IMR-90 (cell line): ENCODE measurements around the gene CLEC16A. TPM values are rescaled to one million over a fixed set of nuclear protein-coding genes. Genes with fewer than 3 reads are reported as not detected.

Experiments used
- ATAC-seq: fragments of 200-7000 bp; cut with Tn5 transposase; 2 replicates; pipeline ENCODE4 v1.9.1; 2020; ENCODE audit warnings: low read depth, mild to moderate bottlenecking, moderate library complexity
- BruUV-seq: library from RNA; stranded (reverse); fragments of 400-500 nt; replicated peaks from 2 replicates; lab custom pipeline; 2021; lab: Mats Ljungman, UMichigan
- CTCF ChIA-PET: fragments of 300-600 bp; formaldehyde crosslinking; extraction: SDS; loops from one replicate; lab custom pipeline; 2021; ENCODE audit warnings: antibody characterized with exemption; lab: Yijun Ruan, JAX
- POLR2A ChIA-PET: fragments of 300-600 bp; sonication (Branson Sonifier 250); formaldehyde crosslinking; loops from one replicate; lab custom pipeline; 2022; ENCODE audit warnings: antibody characterized with exemption; ENCODE audit not compliant: unreplicated experiment; lab: Charles Lee
- DNase-seq: peaks from one replicate; pipeline ENCODE4 v3.0.0; 2013
- H2AFZ ChIP-seq: replicated peaks from 2 replicates; pipeline ENCODE3; 2013; ENCODE audit warnings: low read length, mild to moderate bottlenecking; ENCODE audit not compliant: poor library complexity
- H2AK5ac ChIP-seq: 2 replicates; pipeline ENCODE4 v1.6.1; 2013; ENCODE audit warnings: low read depth, low read length, inconsistent platforms
- H2AK9ac ChIP-seq: replicated peaks from 2 replicates; pipeline ENCODE3; 2013; ENCODE audit warnings: mild to moderate bottlenecking, low read depth, low read length, moderate library complexity; ENCODE audit not compliant: poor library complexity
- H2BK120ac ChIP-seq: 2 replicates; pipeline ENCODE4 v1.6.1; 2013; ENCODE audit warnings: low read depth, low read length, inconsistent platforms
- H2BK15ac ChIP-seq: 3 replicates; pipeline ENCODE4 v1.6.1; 2013; ENCODE audit warnings: low read depth, low read length, inconsistent platforms
- H2BK20ac ChIP-seq: 2 replicates; pipeline ENCODE4 v1.6.1; 2013; ENCODE audit warnings: low read depth, mild to moderate bottlenecking, inconsistent platforms, low read length, moderate library complexity
- H2BK5ac ChIP-seq: 2 replicates; pipeline ENCODE4 v1.6.1; 2013; ENCODE audit warnings: mild to moderate bottlenecking, low read depth, low read length, inconsistent platforms; ENCODE audit not compliant: poor library complexity, severe bottlenecking
- H3K14ac ChIP-seq: replicated peaks from 2 replicates; pipeline ENCODE4 v1.6.1; 2013; ENCODE audit warnings: low read depth, low read length, inconsistent platforms
- H3K18ac ChIP-seq: 2 replicates; pipeline ENCODE4 v1.6.1; 2013; ENCODE audit warnings: low read depth, low read length, control low read depth
- H3K23ac ChIP-seq: 2 replicates; pipeline ENCODE4 v1.6.1; 2013; ENCODE audit warnings: low read depth, low read length, inconsistent platforms
- H3K27ac ChIP-seq: 2 replicates; pipeline ENCODE4 v1.5.1; 2013; ENCODE audit warnings: mild to moderate bottlenecking, control low read depth, low read length; ENCODE audit not compliant: insufficient read depth
- H3K27me3 ChIP-seq: 2 replicates; pipeline ENCODE4 v1.6.1; 2013; ENCODE audit warnings: low read length; ENCODE audit not compliant: control insufficient read depth, insufficient read depth
- H3K36me3 ChIP-seq: 2 replicates; pipeline ENCODE4 v1.6.1; 2013; ENCODE audit warnings: low read length, mixed read lengths; ENCODE audit not compliant: control insufficient read depth, insufficient read depth
- H3K4ac ChIP-seq: 2 replicates; pipeline ENCODE4 v1.6.1; 2013; ENCODE audit warnings: low read depth, low read length, inconsistent platforms
- H3K4me1 ChIP-seq: 2 replicates; pipeline ENCODE4 v1.6.1; 2013; ENCODE audit warnings: low read length, mixed read lengths; ENCODE audit not compliant: control insufficient read depth, insufficient read depth
- H3K4me2 ChIP-seq: 2 replicates; pipeline ENCODE4 v1.6.1; 2013; ENCODE audit warnings: low read depth, mild to moderate bottlenecking, control low read depth, low read length, moderate library complexity
- H3K4me3 ChIP-seq: 2 replicates; pipeline ENCODE4 v1.5.1; 2013; ENCODE audit warnings: low read depth, mild to moderate bottlenecking, control low read depth, low read length, moderate library complexity; ENCODE audit not compliant: insufficient read depth
- H3K56ac ChIP-seq: 2 replicates; pipeline ENCODE4 v1.6.1; 2013; ENCODE audit warnings: low read length, inconsistent platforms; ENCODE audit not compliant: insufficient read depth; ENCODE audit errors: extremely low read depth
- H3K79me1 ChIP-seq, 2 experiments: 2 replicates each; pipeline ENCODE4 v1.6.1; 2013; ENCODE audit warnings: low read length in 2 of 2, inconsistent platforms in 1 of 2, low read depth in 1 of 2
- H3K9ac ChIP-seq: 2 replicates; pipeline ENCODE4 v1.6.1; 2013; ENCODE audit warnings: low read depth, low read length, control low read depth
- H3K9me1 ChIP-seq: 2 replicates; pipeline ENCODE4 v1.6.1; 2013; ENCODE audit warnings: low read length, inconsistent platforms; ENCODE audit not compliant: insufficient read depth
- H3K9me3 ChIP-seq: 2 replicates; pipeline ENCODE4 v1.6.1; 2013; ENCODE audit warnings: low read length; ENCODE audit not compliant: control insufficient read depth, insufficient read depth
- H4K20me1 ChIP-seq: 2 replicates; pipeline ENCODE4 v1.6.1; 2013; ENCODE audit warnings: low read length, inconsistent platforms; ENCODE audit not compliant: insufficient read depth
- H4K5ac ChIP-seq: 2 replicates; pipeline ENCODE4 v1.6.1; 2013; ENCODE audit warnings: mild to moderate bottlenecking, low read depth, low read length, control low read depth
- H4K8ac ChIP-seq, 2 experiments: 2 replicates each; pipeline ENCODE4 v1.6.1; 2013; ENCODE audit warnings: low read depth in 2 of 2, low read length in 2 of 2, control low read depth in 1 of 2, inconsistent platforms in 1 of 2
- H4K91ac ChIP-seq: 2 replicates; pipeline ENCODE4 v1.6.1; 2013; ENCODE audit warnings: low read depth, low read length, inconsistent platforms; ENCODE audit not compliant: insufficient read depth
- CEBPB ChIP-seq: IDR thresholded peaks from 2 replicates; pipeline ENCODE4 v1.6.1; 2012; ENCODE audit warnings: low read depth, low read length, improper control_type of control experiment
- FOS ChIP-seq: fragments of 150-350 bp; IDR thresholded peaks from 2 replicates; pipeline ENCODE4 v1.6.1; 2016; ENCODE audit warnings: low read depth, low read length
- MAFK ChIP-seq: IDR thresholded peaks from 2 replicates; pipeline ENCODE4 v1.6.1; 2012; ENCODE audit warnings: low read depth, low read length, improper control_type of control experiment
- POLR2A ChIP-seq: IDR thresholded peaks from 2 replicates; pipeline ENCODE4 v1.6.1; 2012; ENCODE audit warnings: mild to moderate bottlenecking, low read depth, low read length
- RCOR1 ChIP-seq: IDR thresholded peaks from 2 replicates; pipeline ENCODE4 v1.6.1; 2012; ENCODE audit warnings: mild to moderate bottlenecking, low read length, improper control_type of control experiment; ENCODE audit not compliant: insufficient replicate concordance
- WGBS, 2 experiments: methylation state at CpG; one replicate each; pipeline versions ENCODE4 v1.1.5 to v1.1.7; 2013; ENCODE audit warnings: missing lambda C conversion rate in 2 of 2; ENCODE audit not compliant: insufficient read length in 1 of 2; ENCODE audit errors: extremely low coverage in 2 of 2; 5-methylcytosine and 5-hydroxymethylcytosine counted together
- dilution Hi-C: fragments of 300-500 bp; cut with HindIII; formaldehyde crosslinking; loops from one replicate; pipeline ENCODE4 v1.14.3; 2018; ENCODE audit warnings: low sequenced_read_pairs; ENCODE audit not compliant: unreplicated experiment
- in situ Hi-C: fragments of 300-500 bp; cut with MboI; formaldehyde crosslinking; loops from 3 replicates; pipeline ENCODE4 v1.14.3; 2019; ENCODE audit warnings: low sequenced_read_pairs, inconsistent platforms, mixed read lengths
- intact Hi-C: fragments of 100-400 bp; cut with micrococcal nuclease; formaldehyde crosslinking; loops from 2 replicates; pipeline ENCODE4 v1.10.0; 2022
- polyA plus RNA-seq, 3 experiments: library from polyadenylated mRNA; depleted of rRNA; stranded (reverse); fragments of >200 nt; gene quantifications; 2 replicates each; pipeline ENCODE4 v1.2.3, GENCODE V29; 2012; ENCODE audit warnings: low replicate concordance in 1 of 3
- total RNA-seq: library from RNA; depleted of rRNA; stranded (reverse); fragments of >200 nt; gene quantifications from 2 replicates; pipeline ENCODE4 v1.2.3, GENCODE V29; 2012
- TF ChIP-seq, protein P1 (sequence below): conservative IDR thresholded peaks from 2 replicates; pipeline ENCODE4 v1.5.1; 2012; ENCODE audit warnings: mild to moderate bottlenecking, low read depth, low read length, improper control_type of control experiment
- TF ChIP-seq, protein P2 (sequence below): fragments of 150-350 bp; IDR thresholded peaks from 2 replicates; pipeline ENCODE4 v1.6.1; 2017; ENCODE audit warnings: mild to moderate bottlenecking, antibody characterized with exemption, low read length, low read depth
- TF ChIP-seq, protein P3 (sequence below): fragments of 150-350 bp; IDR thresholded peaks from 2 replicates; pipeline ENCODE4 v1.6.1; 2016; ENCODE audit warnings: low read depth, mild to moderate bottlenecking, low read length, moderate library complexity, borderline replicate concordance

CLEC16A gene
- total and polyA plus RNA-seq, 2 of the 4 experiments (the other 2 are of a cell fraction), result 15.9 to 16.5 TPM

DNA sequence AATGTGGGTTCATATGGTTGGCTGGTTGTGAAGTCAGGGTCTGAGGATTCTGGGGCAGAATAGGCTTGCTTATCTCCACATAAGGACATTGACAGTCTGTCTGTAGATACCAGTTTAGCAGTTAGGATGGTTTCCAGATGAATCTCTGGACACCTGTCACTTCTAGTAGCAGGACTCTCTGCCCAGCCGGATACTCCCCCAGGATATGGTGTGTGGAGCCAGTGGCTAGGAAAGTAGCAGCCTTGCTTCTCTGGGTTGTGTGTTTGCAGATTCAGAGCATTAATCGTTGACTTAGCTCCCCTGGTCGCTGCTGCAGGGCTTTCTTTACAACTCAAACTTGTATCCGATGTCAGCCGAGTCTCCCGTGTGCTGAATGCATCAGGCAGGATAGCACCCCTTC, 45.2 kb downstream of the CLEC16A start:
- no peak for DNase-seq
- POLR2A ChIA-PET, result no interaction called here
- 100% methylated on average over 4 of the region's 6 CpGs; no CpG with 5 or more reads in 1 of the 2 experiments for WGBS, 2 experiments

More for the DNA sequence above, 45.2 kb downstream of the CLEC16A start:
- no peaks in the 10 kb centered on the region for H3K27me3 ChIP-seq
- H4K91ac ChIP-seq, result peak overlapping the region; percentile 99
- dilution Hi-C loops, result no loop called here
- peak overlapping the region in 1 of 2 experiments; percentile 30; a peak in 1 of 4 replicates for H4K8ac ChIP-seq
- no peak overlapping the region; the same call in 1 of the 2 replicates for H3K14ac ChIP-seq
- H3K18ac ChIP-seq, result peak overlapping the region; percentile 58
- H2BK20ac ChIP-seq, result peak overlapping the region; percentile 79
- no peak for TF ChIP-seq CEBPB
- TF ChIP-seq, protein P1, sequence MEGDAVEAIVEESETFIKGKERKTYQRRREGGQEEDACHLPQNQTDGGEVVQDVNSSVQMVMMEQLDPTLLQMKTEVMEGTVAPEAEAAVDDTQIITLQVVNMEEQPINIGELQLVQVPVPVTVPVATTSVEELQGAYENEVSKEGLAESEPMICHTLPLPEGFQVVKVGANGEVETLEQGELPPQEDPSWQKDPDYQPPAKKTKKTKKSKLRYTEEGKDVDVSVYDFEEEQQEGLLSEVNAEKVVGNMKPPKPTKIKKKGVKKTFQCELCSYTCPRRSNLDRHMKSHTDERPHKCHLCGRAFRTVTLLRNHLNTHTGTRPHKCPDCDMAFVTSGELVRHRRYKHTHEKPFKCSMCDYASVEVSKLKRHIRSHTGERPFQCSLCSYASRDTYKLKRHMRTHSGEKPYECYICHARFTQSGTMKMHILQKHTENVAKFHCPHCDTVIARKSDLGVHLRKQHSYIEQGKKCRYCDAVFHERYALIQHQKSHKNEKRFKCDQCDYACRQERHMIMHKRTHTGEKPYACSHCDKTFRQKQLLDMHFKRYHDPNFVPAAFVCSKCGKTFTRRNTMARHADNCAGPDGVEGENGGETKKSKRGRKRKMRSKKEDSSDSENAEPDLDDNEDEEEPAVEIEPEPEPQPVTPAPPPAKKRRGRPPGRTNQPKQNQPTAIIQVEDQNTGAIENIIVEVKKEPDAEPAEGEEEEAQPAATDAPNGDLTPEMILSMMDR, result no peak
- no peak for TF ChIP-seq FOS
- TF ChIP-seq, protein P2, sequence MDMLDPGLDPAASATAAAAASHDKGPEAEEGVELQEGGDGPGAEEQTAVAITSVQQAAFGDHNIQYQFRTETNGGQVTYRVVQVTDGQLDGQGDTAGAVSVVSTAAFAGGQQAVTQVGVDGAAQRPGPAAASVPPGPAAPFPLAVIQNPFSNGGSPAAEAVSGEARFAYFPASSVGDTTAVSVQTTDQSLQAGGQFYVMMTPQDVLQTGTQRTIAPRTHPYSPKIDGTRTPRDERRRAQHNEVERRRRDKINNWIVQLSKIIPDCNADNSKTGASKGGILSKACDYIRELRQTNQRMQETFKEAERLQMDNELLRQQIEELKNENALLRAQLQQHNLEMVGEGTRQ, result no peak
- TF ChIP-seq POLR2A, result no peak
- TF ChIP-seq, protein P3, sequence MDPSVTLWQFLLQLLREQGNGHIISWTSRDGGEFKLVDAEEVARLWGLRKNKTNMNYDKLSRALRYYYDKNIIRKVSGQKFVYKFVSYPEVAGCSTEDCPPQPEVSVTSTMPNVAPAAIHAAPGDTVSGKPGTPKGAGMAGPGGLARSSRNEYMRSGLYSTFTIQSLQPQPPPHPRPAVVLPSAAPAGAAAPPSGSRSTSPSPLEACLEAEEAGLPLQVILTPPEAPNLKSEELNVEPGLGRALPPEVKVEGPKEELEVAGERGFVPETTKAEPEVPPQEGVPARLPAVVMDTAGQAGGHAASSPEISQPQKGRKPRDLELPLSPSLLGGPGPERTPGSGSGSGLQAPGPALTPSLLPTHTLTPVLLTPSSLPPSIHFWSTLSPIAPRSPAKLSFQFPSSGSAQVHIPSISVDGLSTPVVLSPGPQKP, result no peak
- no peak for TF ChIP-seq MAFK
- TF ChIP-seq RCOR1, result no peak
- H3K79me1 ChIP-seq, result peaks cover 23 to 66% of the 10 kb centered on the region in 2 experiments
- BruUV-seq, result no TSS peak
- peaks cover 6% of the 10 kb centered on the region for H3K36me3 ChIP-seq
- no peaks in the 10 kb centered on the region for H3K9me3 ChIP-seq
- peak overlapping the region; percentile 32 for H2AK5ac ChIP-seq
- no peak overlapping the region for H2AK9ac ChIP-seq
- CTCF ChIA-PET, result no interaction called here
- peak overlapping the region; percentile 52 for H4K5ac ChIP-seq
- H3K4me2 ChIP-seq, result no peak overlapping the region
- H2BK5ac ChIP-seq, result no peak overlapping the region
- in situ Hi-C loops, result loop anchor here (10.0 kb wide), 1 partner anchor 105 kb away; no protein-coding TSS in a partner anchor
- peaks cover 6% of the 10 kb centered on the region for H4K20me1 ChIP-seq
- peak overlapping the region; percentile 99; the same call in 2 of the 3 replicates for H2BK15ac ChIP-seq
- no peak overlapping the region for H3K23ac ChIP-seq
- peak overlapping the region; percentile 98 for H2BK120ac ChIP-seq
- H3K9me1 ChIP-seq, result peaks cover 42% of the 10 kb centered on the region
- no peak for ATAC-seq
- H3K27ac ChIP-seq, result peak overlapping the region; percentile 34; the same call in 1 of the 2 replicates
- no peak overlapping the region for H3K9ac ChIP-seq
- H2AFZ ChIP-seq, result no peak overlapping the region
- intact Hi-C loops, result no loop called here
- H3K56ac ChIP-seq, result no peak overlapping the region
- peaks cover 33% of the 10 kb centered on the region for H3K4me1 ChIP-seq
- no peak overlapping the region for H3K4me3 ChIP-seq
- peak overlapping the region; percentile 51 for H3K4ac ChIP-seq
